Rectal smooth muscle tissue (tissue), 1 donor: Measurements from ENCODE around the gene CDCP2.

Source experiments
- H3K27ac ChIP-seq: one replicate; pipeline ENCODE4 v1.7.0; 2013; ENCODE audit warnings: low read depth, low read length, inconsistent platforms
- H3K27me3 ChIP-seq: one replicate; pipeline ENCODE4 v1.7.0; 2013; ENCODE audit warnings: low read length; ENCODE audit not compliant: control insufficient read depth, insufficient read depth
- H3K36me3 ChIP-seq: one replicate; pipeline ENCODE4 v1.7.0; 2013; ENCODE audit warnings: low read length; ENCODE audit not compliant: control insufficient read depth, insufficient read depth
- H3K4me1 ChIP-seq: one replicate; pipeline ENCODE4 v1.7.0; 2013; ENCODE audit warnings: low read length; ENCODE audit not compliant: control insufficient read depth, insufficient read depth
- H3K4me3 ChIP-seq: one replicate; pipeline ENCODE4 v1.7.0; 2013; ENCODE audit warnings: low read length
- H3K9ac ChIP-seq: one replicate; pipeline ENCODE4 v1.7.0; 2013; ENCODE audit warnings: low read length

The CDCP2 gene

GRCh38 chr1:54152696-54153095, at the start of gene CDCP2:
CDCP2 (minus strand) TSS chr1:54153000; CDS start chr1:54152922, 78 bp downstream.
- H3K4me1 ChIP-seq: no peaks in the 10 kb centered on the region
- H3K4me3 ChIP-seq: no peak within 1 kb of the TSS
- no peak within 1 kb of the TSS for H3K27ac ChIP-seq
- no peaks in the 10 kb centered on the region for H3K36me3 ChIP-seq
- H3K27me3 ChIP-seq: no peaks in the 10 kb centered on the region
- no peak within 1 kb of the TSS for H3K9ac ChIP-seq

DNA sequence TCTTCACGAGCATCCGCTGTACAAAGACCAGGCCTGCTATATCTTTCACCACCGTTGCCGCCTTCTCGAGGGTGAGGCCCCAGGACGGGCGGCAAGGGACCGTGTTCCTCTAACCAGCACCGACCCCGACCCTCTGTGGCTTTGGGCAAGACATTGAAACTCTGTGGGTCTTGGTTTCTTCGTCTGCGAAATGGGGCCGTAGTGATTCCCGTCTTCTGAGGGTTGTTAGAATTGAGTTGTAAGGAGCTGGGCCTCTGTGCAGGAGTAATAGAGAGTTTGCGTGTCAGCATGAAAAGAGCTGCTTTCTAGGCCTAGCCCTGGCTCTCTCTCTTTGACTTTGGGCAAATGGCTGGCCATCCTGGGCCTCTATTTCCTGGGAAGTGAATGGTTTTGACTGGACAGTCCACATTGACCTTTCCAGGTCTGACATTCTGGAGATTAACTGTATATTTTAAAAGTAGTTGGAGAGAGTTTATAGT, 47.8 kb upstream of the CDCP2 start:
- no peaks in the 10 kb centered on the region for H3K27me3 ChIP-seq
- H3K9ac ChIP-seq: peak overlapping the region; percentile 71
- H3K4me1 ChIP-seq: peaks cover 9% of the 10 kb centered on the region
- H3K4me3 ChIP-seq: peak overlapping the region; percentile 92
- peaks cover 6% of the 10 kb centered on the region for H3K36me3 ChIP-seq
- H3K27ac ChIP-seq: no peak overlapping the region

DNA sequence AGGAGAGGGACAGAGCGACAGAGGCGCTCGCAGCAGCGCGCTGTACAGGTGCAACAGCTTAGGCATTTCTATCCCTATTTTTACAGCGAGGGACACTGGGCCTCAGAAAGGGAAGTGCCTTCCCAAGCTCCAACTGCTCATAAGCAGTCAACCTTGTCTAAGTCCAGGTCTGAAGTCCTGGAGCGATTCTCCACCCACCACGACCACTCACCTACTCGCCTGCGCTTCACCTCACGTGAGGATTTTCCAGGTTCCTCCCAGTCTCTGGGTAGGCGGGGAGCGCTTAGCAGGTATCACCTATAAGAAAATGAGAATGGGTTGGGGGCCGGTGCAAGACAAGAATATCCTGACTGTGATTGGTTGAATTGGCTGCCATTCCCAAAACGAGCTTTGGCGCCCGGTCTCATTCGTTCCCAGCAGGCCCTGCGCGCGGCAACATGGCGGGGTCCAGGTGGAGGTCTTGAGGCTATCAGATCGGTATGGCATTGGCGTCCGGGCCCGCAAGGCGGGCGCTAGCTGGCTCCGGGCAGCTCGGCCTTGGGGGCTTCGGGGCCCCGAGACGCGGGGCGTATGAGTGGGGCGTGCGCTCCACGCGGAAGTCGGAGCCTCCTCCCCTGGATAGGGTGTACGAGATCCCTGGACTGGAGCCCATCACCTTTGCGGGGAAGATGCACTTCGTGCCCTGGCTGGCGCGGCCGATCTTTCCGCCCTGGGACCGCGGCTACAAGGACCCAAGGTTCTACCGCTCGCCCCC, 47.1 kb upstream of the CDCP2 start, which contains the start of the genes CYB5RL and MRPL37:
Gene CYB5RL, minus strand, starts transcription at position 266 of the 754 bp plus-strand sequence. CDS start 4,414 bp downstream, outside the sequence.
Gene MRPL37, plus strand, starts transcription at position 403 of the 754 bp plus-strand sequence. Its CDS starts 77 bp downstream, at position 480.
- Histone ChIP-seq H3K9ac (peak within 1 kb of the TSS; percentile 71), H3K4me1 (peaks cover 9% of the 10 kb centered on the region), H3K36me3 (no peaks in the 10 kb centered on the region), H3K27me3 (no peaks in the 10 kb centered on the region), H3K4me3 (peak within 1 kb of the TSS; percentile 92), H3K27ac (peak within 1 kb of the TSS; percentile 60)

DNA sequence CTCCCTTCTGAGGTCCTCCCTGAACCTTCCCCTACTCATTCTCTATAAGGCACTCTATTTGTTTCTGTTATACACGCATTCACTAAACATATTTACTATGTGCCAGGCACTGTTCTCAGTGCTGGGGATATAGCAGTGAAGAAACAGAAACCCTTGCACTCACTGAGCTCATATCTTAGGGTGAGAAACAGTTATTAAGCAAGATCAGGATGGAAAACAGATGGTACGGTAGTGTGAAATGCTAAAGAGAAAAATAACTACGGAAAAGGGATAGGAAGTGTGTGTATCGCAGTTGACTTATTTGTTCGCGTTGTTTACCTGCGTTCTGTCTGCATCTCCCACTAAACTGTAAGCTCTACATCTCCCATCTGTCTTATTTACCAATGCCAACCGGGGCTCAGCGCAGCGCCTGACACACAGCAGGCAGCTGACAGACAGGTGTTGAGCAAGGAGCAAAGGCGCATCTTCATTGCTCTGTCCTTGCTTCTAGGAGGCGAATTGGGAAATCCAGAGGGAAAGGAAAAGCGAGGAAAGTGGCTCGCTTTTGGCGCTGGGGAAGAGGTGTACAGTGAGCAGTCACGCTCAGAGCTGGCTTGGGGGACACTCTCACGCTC, 46.5 kb upstream of the CDCP2 start:
- Histone ChIP-seq H3K4me1 (peaks cover 9% of the 10 kb centered on the region), H3K9ac (peak overlapping the region; percentile 60), H3K27ac (peak overlapping the region; percentile 15), H3K4me3 (peak overlapping the region; percentile 92), H3K36me3 (peaks cover 3% of the 10 kb centered on the region), H3K27me3 (no peaks in the 10 kb centered on the region)

GRCh38 chr1:54193453-54193852, 40.7 kb upstream of the CDCP2 start:
- peaks cover 7% of the 10 kb centered on the region for H3K36me3 ChIP-seq
- no peak overlapping the region for H3K9ac ChIP-seq
- H3K4me3 ChIP-seq: no peak overlapping the region
- no peak overlapping the region for H3K27ac ChIP-seq
- no peaks in the 10 kb centered on the region for H3K4me1 ChIP-seq
- no peaks in the 10 kb centered on the region for H3K27me3 ChIP-seq

DNA sequence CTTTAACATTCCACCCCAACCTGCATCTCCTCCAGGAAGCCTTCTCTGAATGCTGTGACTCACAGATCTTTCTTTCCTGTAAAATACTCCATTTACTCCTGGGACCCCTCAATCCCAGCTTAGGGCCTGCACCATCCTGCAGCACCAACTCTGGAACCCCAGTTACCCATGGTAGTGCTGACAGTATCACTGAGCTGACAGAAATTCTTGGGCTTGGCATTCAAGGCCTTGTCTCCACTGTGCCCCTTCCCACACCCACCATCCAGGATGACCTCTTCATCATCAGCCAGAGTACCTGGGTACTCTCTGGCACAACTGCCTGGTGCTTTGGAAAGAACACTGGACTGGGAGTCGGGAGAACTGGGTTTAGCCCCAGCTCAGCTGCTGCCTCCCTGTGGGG, 38.7 kb upstream of the CDCP2 start:
- H3K27ac ChIP-seq: no peak overlapping the region
- peaks cover 7% of the 10 kb centered on the region for H3K36me3 ChIP-seq

DNA sequence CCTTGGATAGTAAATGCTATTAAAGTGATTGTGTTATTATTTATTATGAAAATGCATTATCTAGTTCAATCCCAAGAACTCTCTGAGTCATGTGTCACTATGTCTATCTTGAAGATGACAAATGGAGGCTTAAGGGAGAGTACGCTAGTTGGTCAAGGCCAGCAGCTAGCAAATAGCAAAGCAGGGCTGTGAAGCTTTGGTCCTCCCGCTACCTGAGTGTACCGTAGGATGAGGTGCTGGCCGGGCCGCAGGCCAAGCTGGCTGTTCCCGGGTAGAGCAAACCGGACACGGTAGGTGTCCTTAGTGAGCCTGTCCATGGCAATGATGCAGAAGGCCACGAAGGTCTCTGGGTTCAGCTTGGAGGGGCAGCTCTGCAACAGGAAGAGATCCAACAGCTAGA, 37.7 kb upstream of the CDCP2 start:
- Histone ChIP-seq H3K27me3 (no peaks in the 10 kb centered on the region), H3K36me3 (peaks cover 7% of the 10 kb centered on the region), H3K9ac (no peak overlapping the region), H3K27ac (no peak overlapping the region), H3K4me3 (no peak overlapping the region), H3K4me1 (no peaks in the 10 kb centered on the region)

More for the DNA sequence above, 38.7 kb upstream of the CDCP2 start:
- Histone ChIP-seq H3K4me1 (no peaks in the 10 kb centered on the region), H3K4me3 (no peak overlapping the region), H3K9ac (no peak overlapping the region), H3K27me3 (no peaks in the 10 kb centered on the region)

GRCh38 chr1:54188291-54188690, 35.5 kb upstream of the CDCP2 start:
- Histone ChIP-seq H3K27ac (no peak overlapping the region), H3K4me3 (no peak overlapping the region), H3K36me3 (peaks cover 4% of the 10 kb centered on the region), H3K4me1 (no peaks in the 10 kb centered on the region), H3K9ac (no peak overlapping the region), H3K27me3 (no peaks in the 10 kb centered on the region)

- Histone ChIP-seq H3K4me1 (no peaks in the 10 kb centered on the region), H3K9ac (no peak overlapping the region), H3K27me3 (no peaks in the 10 kb centered on the region), H3K4me3 (no peak overlapping the region), H3K36me3 (peaks cover 4% of the 10 kb centered on the region), H3K27ac (no peak overlapping the region)
These were observed 33.3 kb upstream of the CDCP2 start for GRCh38 chr1:54186056-54186455.

DNA sequence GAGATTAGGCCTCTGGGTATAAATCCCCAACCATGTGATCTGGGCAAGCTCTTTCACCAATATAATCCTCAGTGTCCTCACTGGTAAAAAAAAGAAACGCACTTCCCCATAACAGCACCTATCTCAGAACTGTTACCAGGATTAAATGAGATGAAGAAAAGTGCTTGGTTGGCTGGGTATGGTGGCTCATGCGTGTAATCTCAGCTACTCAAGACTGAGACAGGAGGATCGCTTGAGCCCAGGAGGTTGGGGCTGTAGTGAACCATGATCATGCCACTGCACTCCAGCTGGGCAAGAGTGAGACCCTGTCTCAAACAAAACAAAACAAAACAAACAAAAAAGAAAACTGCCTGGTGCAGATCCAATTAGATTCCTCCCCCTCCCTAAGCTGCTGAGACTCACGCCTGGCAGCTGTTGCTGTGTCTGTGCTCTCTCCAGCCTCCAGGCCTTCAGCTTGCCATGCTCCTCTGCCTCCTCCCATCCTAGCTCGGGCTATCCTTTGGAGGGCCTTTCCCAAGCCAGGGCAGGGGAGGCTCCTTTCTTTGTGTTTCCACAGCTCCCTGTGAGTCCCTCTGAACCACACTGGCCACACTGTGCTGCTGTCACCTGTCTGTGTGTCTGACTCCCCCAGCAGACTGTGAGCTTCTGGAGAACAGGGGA, 28.0 kb upstream of the CDCP2 start:
- Histone ChIP-seq H3K4me1 (no peaks in the 10 kb centered on the region), H3K4me3 (no peak overlapping the region), H3K27ac (no peak overlapping the region), H3K36me3 (no peaks in the 10 kb centered on the region), H3K27me3 (no peaks in the 10 kb centered on the region), H3K9ac (no peak overlapping the region)

DNA sequence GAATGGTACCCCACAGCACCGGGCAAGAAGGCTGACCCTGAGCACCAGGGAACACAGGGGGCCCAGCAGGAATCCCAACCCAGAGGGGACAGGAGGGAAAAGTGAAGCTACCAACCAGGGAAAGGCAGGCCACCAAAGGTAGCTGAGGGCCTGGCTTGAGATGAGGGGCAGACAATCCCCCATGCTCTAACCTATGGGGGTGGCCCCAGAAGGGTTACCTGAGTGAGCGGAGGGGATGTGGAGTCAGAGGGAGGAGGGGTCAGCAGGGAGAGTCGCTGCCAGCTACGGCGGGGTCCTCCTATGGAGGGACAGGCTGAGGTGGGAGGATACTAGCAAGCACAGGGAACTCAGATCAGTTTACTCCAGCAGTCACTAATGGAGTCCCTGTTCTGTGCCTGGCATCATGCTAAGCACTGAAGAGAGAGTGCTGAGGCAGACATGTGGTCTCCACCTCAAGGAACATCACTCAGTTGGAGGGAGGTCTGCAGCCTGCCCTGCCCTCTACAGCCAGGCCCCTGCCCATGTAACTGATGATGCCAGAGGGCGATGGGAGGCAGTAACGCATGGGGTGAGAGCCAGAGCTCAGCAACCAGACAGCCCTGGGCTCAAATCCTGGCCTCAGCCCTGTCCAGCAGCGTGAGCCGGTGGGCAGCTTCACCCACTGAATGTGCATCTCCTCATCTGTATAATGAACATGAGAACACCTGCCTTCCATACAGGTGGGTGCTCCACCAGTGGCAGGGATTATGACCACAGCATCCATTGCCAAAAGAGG, 25.7 kb upstream of the CDCP2 start:
- no peak overlapping the region for H3K9ac ChIP-seq
- H3K4me1 ChIP-seq: no peaks in the 10 kb centered on the region
- H3K27ac ChIP-seq: no peak overlapping the region
- H3K36me3 ChIP-seq: no peaks in the 10 kb centered on the region
- no peaks in the 10 kb centered on the region for H3K27me3 ChIP-seq
- no peak overlapping the region for H3K4me3 ChIP-seq

GRCh38 chr1:54177726-54178125, 24.9 kb upstream of the CDCP2 start:
- Histone ChIP-seq H3K9ac (no peak overlapping the region), H3K27ac (no peak overlapping the region), H3K4me3 (no peak overlapping the region), H3K4me1 (no peaks in the 10 kb centered on the region), H3K36me3 (no peaks in the 10 kb centered on the region), H3K27me3 (no peaks in the 10 kb centered on the region)
